Mesothelial cell of epicardium (in vitro differentiated cells): ENCODE results near the gene TPST1. TPM values are rescaled to one million over a fixed set of nuclear protein-coding genes. Genes with fewer than 3 reads are reported as not detected.

ENCODE experiments used
- DNase-seq, 2 experiments: peaks; one replicate each; pipeline ENCODE4 v3.0.0; 2021; ENCODE audit warnings: low spot score in 2 of 2; ENCODE audit not compliant: unreplicated experiment in 2 of 2
- H3K27ac Mint-ChIP-seq: 2 replicates; pipeline ENCODE4 v1.8.0; 2021; ENCODE audit warnings: mixed read lengths
- H3K27me3 Mint-ChIP-seq: 2 replicates; pipeline ENCODE4 v1.8.0; 2021; ENCODE audit warnings: low read depth, mixed read lengths
- H3K36me3 Mint-ChIP-seq: 2 replicates; pipeline ENCODE4 v1.8.0; 2021; ENCODE audit warnings: mixed read lengths
- H3K4me1 Mint-ChIP-seq: 2 replicates; pipeline ENCODE4 v1.8.0; 2021; ENCODE audit warnings: mixed read lengths
- H3K4me3 Mint-ChIP-seq: 2 replicates; pipeline ENCODE4 v1.8.0; 2021; ENCODE audit warnings: mild to moderate bottlenecking, moderate library complexity, mixed read lengths
- H3K9me3 Mint-ChIP-seq: 2 replicates; pipeline ENCODE4 v1.8.0; 2021; ENCODE audit warnings: mixed read lengths
- CTCF ChIP-seq: fragments of 200-600 bp; sonication (generic); IDR thresholded peaks from one replicate; pipeline ENCODE4 v1.5.0; 2021; ENCODE audit warnings: antibody characterized with exemption; ENCODE audit not compliant: unreplicated experiment
- total RNA-seq: library from RNA; stranded (reverse); gene quantifications from 3 replicates; pipeline ENCODE4 v1.2.1, GENCODE V29; 2021

The TPST1 gene
- total RNA-seq, 1 donor from 2014 or later, result 37.7 TPM

GRCh38 chr7:66297579-66297978 lies 92.4 kb downstream of the TPST1 start:
- H3K27ac Mint-ChIP-seq, result no peak overlapping the region
- no peak for TF ChIP-seq CTCF
- DNase-seq, result no peak
- H3K4me1 Mint-ChIP-seq, result no peaks in the 10 kb centered on the region
- H3K9me3 Mint-ChIP-seq, result peaks cover 26% of the 10 kb centered on the region
- no peaks in the 10 kb centered on the region for H3K27me3 Mint-ChIP-seq
- peaks cover 23% of the 10 kb centered on the region for H3K36me3 Mint-ChIP-seq
- H3K4me3 Mint-ChIP-seq, result no peak overlapping the region

GRCh38 chr7:66301249-66301648 lies 96.1 kb downstream of the TPST1 start:
- TF ChIP-seq CTCF, result no peak
- Mint-ChIP-seq H3K36me3 (peaks cover 20% of the 10 kb centered on the region), H3K4me1 (no peaks in the 10 kb centered on the region), H3K27ac (no peak overlapping the region), H3K4me3 (no peak overlapping the region), H3K9me3 (peaks cover 26% of the 10 kb centered on the region), H3K27me3 (no peaks in the 10 kb centered on the region)
- no peak for DNase-seq

- no peak overlapping the region for H3K27ac Mint-ChIP-seq
- H3K4me1 Mint-ChIP-seq, result no peaks in the 10 kb centered on the region
- TF ChIP-seq CTCF, result no peak
- no peak overlapping the region for H3K4me3 Mint-ChIP-seq
- DNase-seq, result no peak
- no peaks in the 10 kb centered on the region for H3K27me3 Mint-ChIP-seq
- H3K9me3 Mint-ChIP-seq, result peaks cover 26% of the 10 kb centered on the region
- H3K36me3 Mint-ChIP-seq, result peaks cover 19% of the 10 kb centered on the region
Measured at GRCh38 chr7:66301737-66302136, 96.6 kb downstream of the TPST1 start.

GRCh38 chr7:66303454-66304155 lies 98.5 kb downstream of the TPST1 start:
- H3K9me3 Mint-ChIP-seq, result peaks cover 12% of the 10 kb centered on the region
- no peak for DNase-seq

GRCh38 chr7:66304536-66304935 lies 99.4 kb downstream of the TPST1 start:
- H3K4me1 Mint-ChIP-seq, result peaks cover under 1% of the 10 kb centered on the region
- H3K27ac Mint-ChIP-seq, result no peak overlapping the region
- TF ChIP-seq CTCF, result no peak
- peaks cover 7% of the 10 kb centered on the region for H3K36me3 Mint-ChIP-seq
- DNase-seq, result no peak
- no peaks in the 10 kb centered on the region for H3K27me3 Mint-ChIP-seq
- H3K4me3 Mint-ChIP-seq, result no peak overlapping the region
- H3K9me3 Mint-ChIP-seq, result peaks cover 8% of the 10 kb centered on the region

More at GRCh38 chr7:66303454-66304155, 98.5 kb downstream of the TPST1 start:
- Mint-ChIP-seq H3K4me1 (no peaks in the 10 kb centered on the region), H3K27me3 (no peaks in the 10 kb centered on the region), H3K27ac (no peak overlapping the region), H3K36me3 (peaks cover 10% of the 10 kb centered on the region), H3K4me3 (no peak overlapping the region)
- no peak for TF ChIP-seq CTCF

- H3K27ac Mint-ChIP-seq, result no peak overlapping the region
- H3K4me1 Mint-ChIP-seq, result peaks cover 8% of the 10 kb centered on the region
- H3K4me3 Mint-ChIP-seq, result no peak overlapping the region
- TF ChIP-seq CTCF, result no peak
- no peaks in the 10 kb centered on the region for H3K9me3 Mint-ChIP-seq
- H3K36me3 Mint-ChIP-seq, result no peaks in the 10 kb centered on the region
- DNase-seq, result no peak
- H3K27me3 Mint-ChIP-seq, result no peaks in the 10 kb centered on the region
Measured at GRCh38 chr7:66306243-66306642, 101.1 kb downstream of the TPST1 start.
